Adrenal gland (tissue), 12 donors: ENCODE measurements around the gene EDARADD. TPM values are rescaled to one million over a fixed set of nuclear protein-coding genes. Genes with fewer than 3 reads are reported as not detected.

Source experiments
- DNase-seq, 7 donors: peaks; one replicate each; pipeline ENCODE4 v3.0.0-alpha.2; 2019 to 2020
- H3K27ac ChIP-seq, 5 donors: fragments of 200-600 bp; sonication (generic) in 4 of 5; 1 replicate in 3 of 5; 2 replicates in 2 of 5; pipeline versions ENCODE4 v1.5.1 to v1.8.0; 2016 to 2020; ENCODE audit warnings: mild to moderate bottlenecking in 1 of 5
- H3K27me3 ChIP-seq: fragments of 200-600 bp; 2 replicates; pipeline ENCODE4 v1.8.0; 2021
- H3K36me3 ChIP-seq, 2 donors: fragments of 200-600 bp; replicated peaks in 1 of 2; 1 replicate in 1 of 2; 2 replicates in 1 of 2; pipeline versions ENCODE4 v1.5.1 to v1.8.0; 2018 to 2022
- H3K4me1 ChIP-seq, 2 donors: fragments of 200-600 bp; replicated peaks in 1 of 2; 1 replicate in 1 of 2; 2 replicates in 1 of 2; pipeline versions ENCODE4 v1.5.1 to v1.8.0; 2018 to 2021
- H3K4me3 ChIP-seq, 4 donors: fragments of 200-600 bp; sonication (generic) in 3 of 4; one replicate each; pipeline ENCODE4 v1.5.1; 2016 to 2018
- H3K9me3 ChIP-seq, 3 donors: fragments of 200-600 bp; sonication (generic) in 1 of 3; replicated peaks in 1 of 3; 1 replicate in 2 of 3; 2 replicates in 1 of 3; pipeline versions ENCODE4 v1.5.1 to v1.8.0; 2016 to 2021
- POLR2A ChIP-seq, 2 donors: fragments of 450-650 bp; IDR thresholded peaks; one replicate each; pipeline ENCODE4 v1.6.1; 2017; ENCODE audit warnings: antibody characterized with exemption in 2 of 2, mild to moderate bottlenecking in 2 of 2, moderate library complexity in 1 of 2
- WGBS, 4 donors: extraction: QIAGEN DNeasy Blood & Tissue Kit in 2 of 4; methylation state at CpG; one replicate each; pipeline versions ENCODE4 v1.1.5 to v1.1.7; 2013 to 2017; 5-methylcytosine and 5-hydroxymethylcytosine counted together
- intact Hi-C, 2 donors: fragments of 100-400 bp; cut with DNase I; formaldehyde crosslinking; loops; one replicate each; pipeline versions ENCODE4 v1.14.1 to v1.15.0; 2022 to 2023
- polyA plus RNA-seq, 3 donors: library from polyadenylated mRNA; stranded (reverse); fragments of 200-250 nt in 2 of 3; fragments of 350-450 nt in 1 of 3; fragmentation: Illumina TruSeq in 1 of 3; extraction: RNeasy Lipid Tissue Mini Kit (QIAGEN cat#74804) in 1 of 3; gene quantifications; one replicate each; pipeline ENCODE4 v1.2.3, GENCODE V29; 2013 to 2014
- total RNA-seq, 9 donors: library from RNA; depleted of rRNA in 4 of 9; stranded (reverse); fragments of >200 nt in 4 of 9; fragments of 120-200 nt in 1 of 9; fragmentation: NEBNext Ultra II Directional in 1 of 9; extraction: Animal tissue kit (Norgen Biotek cat#: 25700) in 1 of 9; gene quantifications; one replicate each; pipeline versions ENCODE4 v1.1.0 to v1.2.4, GENCODE V29; 2013 to 2023
- TF ChIP-seq, protein P1 (sequence below), 6 experiments: fragments of 450-650 bp in 4 of 6; fragments of 200-600 bp in 2 of 6; sonication (generic) in 1 of 6; IDR thresholded peaks; 1 replicate in 5 of 6; 2 replicates in 1 of 6; pipeline versions ENCODE4 v1.5.1 to v1.8.0; 2016 to 2021; ENCODE audit warnings: antibody characterized with exemption in 6 of 6, mild to moderate bottlenecking in 2 of 6, moderate library complexity in 1 of 6
- donor health status: healthy with polysubstance abuse.
- donor health status: Bipolar disorder and iron deficiency.
- donor health status: DM: yes; HTN: yes; CAD: no.
- donor health status: DM: no; HTN: no; CAD: no.
- donor health status: DM: no; HTN: no; CAD: no.
- donor health status: DM: yes; HTN: yes; CAD: no.

The EDARADD gene
- total and polyA plus RNA-seq, 12 donors: 0.03 to 1.2 (median 0.27) TPM; not detected in 1

DNA sequence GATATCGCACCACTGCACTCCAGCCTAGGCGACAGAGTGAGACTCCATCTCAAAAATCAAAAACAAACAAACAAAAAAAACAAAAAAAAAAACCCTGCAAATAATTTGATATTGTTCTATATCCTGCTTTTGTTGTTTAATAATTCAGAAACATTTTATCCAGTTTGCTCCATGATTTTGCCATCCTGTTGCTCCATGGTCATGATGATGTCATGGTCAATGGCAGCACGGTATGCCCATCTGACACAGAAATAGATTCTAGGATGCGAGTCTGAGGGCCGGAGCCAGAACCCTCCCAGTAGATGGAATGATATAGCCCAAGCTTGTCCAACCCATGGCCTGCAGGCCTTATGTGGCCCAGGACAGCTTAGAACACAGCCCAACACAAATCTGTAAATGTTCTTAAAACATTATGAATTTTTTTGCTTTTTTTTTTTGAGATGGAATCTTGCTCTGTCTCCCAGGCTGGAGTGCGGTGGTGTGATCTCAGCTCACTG, 39.8 kb downstream of the EDARADD start:
- no peaks in the 10 kb centered on the region for H3K27me3 ChIP-seq
- H3K27ac ChIP-seq: no peak overlapping the region
- 85 to 93% (median 91%) methylated on average over 6 of the region's 6 CpGs for WGBS, 4 donors
- no peaks in the 10 kb centered on the region for H3K9me3 ChIP-seq
- TF ChIP-seq, protein P1, sequence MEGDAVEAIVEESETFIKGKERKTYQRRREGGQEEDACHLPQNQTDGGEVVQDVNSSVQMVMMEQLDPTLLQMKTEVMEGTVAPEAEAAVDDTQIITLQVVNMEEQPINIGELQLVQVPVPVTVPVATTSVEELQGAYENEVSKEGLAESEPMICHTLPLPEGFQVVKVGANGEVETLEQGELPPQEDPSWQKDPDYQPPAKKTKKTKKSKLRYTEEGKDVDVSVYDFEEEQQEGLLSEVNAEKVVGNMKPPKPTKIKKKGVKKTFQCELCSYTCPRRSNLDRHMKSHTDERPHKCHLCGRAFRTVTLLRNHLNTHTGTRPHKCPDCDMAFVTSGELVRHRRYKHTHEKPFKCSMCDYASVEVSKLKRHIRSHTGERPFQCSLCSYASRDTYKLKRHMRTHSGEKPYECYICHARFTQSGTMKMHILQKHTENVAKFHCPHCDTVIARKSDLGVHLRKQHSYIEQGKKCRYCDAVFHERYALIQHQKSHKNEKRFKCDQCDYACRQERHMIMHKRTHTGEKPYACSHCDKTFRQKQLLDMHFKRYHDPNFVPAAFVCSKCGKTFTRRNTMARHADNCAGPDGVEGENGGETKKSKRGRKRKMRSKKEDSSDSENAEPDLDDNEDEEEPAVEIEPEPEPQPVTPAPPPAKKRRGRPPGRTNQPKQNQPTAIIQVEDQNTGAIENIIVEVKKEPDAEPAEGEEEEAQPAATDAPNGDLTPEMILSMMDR (IDR thresholded peaks at IDR 0.05): no peak
- TF ChIP-seq POLR2A (IDR thresholded peaks at IDR 0.05): no peak
- intact Hi-C loops: no loop called here
- H3K4me1 ChIP-seq: no peaks in the 10 kb centered on the region
- no peak for DNase-seq
- no peak overlapping the region for H3K4me3 ChIP-seq
- no peaks in the 10 kb centered on the region for H3K36me3 ChIP-seq

DNA sequence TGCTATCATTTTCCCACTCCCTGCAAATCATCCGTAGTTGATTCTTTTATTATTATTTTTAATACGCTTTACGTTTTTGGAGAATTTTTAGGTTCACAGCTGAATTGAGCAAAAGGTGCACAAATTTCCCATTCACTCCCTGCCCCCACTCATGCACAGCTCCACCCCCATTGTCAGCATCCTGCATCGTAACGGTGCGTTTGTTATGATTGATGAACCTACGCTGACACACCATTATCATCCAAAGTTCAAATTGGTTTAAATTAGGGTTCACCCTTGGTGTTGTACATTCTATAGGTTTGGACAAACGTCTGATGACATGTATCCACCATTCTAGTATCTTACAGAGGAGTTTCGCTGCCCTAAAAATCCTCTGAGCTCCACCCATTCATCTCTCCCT, 44.5 kb downstream of the EDARADD start:
- Histone ChIP-seq H3K9me3 (no peaks in the 10 kb centered on the region), H3K4me1 (no peaks in the 10 kb centered on the region), H3K27ac (no peak overlapping the region), H3K4me3 (no peak overlapping the region), H3K27me3 (no peaks in the 10 kb centered on the region), H3K36me3 (no peaks in the 10 kb centered on the region)
- 77 to 81% (median 80%) methylated on average over 9 of the region's 9 CpGs for WGBS, 4 donors
- TF ChIP-seq POLR2A (IDR thresholded peaks at IDR 0.05): no peak
- TF ChIP-seq, protein P1 (IDR thresholded peaks at IDR 0.05): no peak
- intact Hi-C loops: no loop called here
- DNase-seq: no peak

DNA sequence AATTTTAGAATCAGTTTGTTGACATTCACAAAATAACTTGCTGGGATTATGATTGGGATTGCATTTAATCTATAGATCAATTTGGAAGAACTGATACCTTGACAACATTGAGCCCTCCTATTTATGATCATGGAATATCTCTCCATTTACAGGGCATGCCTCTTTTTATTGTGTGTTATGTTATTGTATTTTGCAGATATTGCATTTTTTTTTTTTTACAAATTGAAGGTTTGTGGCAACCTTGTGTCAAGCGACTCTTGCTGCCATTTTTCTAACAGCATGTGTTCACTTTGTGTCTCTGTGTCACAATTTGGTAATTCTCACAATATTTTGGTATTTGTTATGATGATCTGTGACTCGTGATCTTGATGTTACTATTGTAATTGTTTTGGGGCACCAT, 46.3 kb downstream of the EDARADD start:
- Histone ChIP-seq H3K27ac (no peak overlapping the region), H3K4me3 (no peak overlapping the region), H3K27me3 (no peaks in the 10 kb centered on the region), H3K4me1 (no peaks in the 10 kb centered on the region), H3K36me3 (no peaks in the 10 kb centered on the region), H3K9me3 (no peaks in the 10 kb centered on the region)
- no peak for TF ChIP-seq POLR2A (IDR thresholded peaks at IDR 0.05)
- TF ChIP-seq, protein P1 (IDR thresholded peaks at IDR 0.05): no peak
- DNase-seq: no peak
- intact Hi-C loops: no loop called here
- WGBS, 4 donors: 69 to 86% (median 72%) methylated on average over 2 of the region's 2 CpGs

DNA sequence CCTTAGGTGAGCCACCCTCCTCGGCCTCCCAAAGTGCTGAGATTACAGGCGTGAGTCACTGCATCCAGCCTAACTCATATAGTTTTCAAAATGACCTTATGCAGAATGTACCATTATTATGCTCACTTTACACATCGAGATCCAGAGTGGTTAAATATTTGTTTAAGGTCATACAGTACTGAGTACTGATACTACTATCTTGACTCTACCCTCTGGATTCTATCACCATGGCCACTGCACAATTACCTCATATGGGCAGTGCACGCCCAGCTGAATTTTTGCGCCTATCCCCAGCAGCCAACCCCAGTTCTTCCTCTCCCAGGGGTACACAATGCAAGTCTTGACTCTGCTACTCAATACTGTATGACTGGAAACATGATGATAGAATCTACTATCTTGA, 56.7 kb downstream of the EDARADD start:
- Histone ChIP-seq H3K36me3 (no peaks in the 10 kb centered on the region), H3K27me3 (no peaks in the 10 kb centered on the region), H3K4me3 (no peak overlapping the region), H3K9me3 (no peaks in the 10 kb centered on the region), H3K4me1 (no peaks in the 10 kb centered on the region), H3K27ac (no peak overlapping the region)
- TF ChIP-seq, protein P1 (IDR thresholded peaks at IDR 0.05): no peak
- TF ChIP-seq POLR2A (IDR thresholded peaks at IDR 0.05): no peak
- WGBS, 4 donors: 81 to 95% (median 91%) methylated on average over 5 of the region's 5 CpGs
- intact Hi-C loops: no loop called here
- DNase-seq: no peak
